ENCODE results near the gene RIN3.

RIN3 gene

DNA sequence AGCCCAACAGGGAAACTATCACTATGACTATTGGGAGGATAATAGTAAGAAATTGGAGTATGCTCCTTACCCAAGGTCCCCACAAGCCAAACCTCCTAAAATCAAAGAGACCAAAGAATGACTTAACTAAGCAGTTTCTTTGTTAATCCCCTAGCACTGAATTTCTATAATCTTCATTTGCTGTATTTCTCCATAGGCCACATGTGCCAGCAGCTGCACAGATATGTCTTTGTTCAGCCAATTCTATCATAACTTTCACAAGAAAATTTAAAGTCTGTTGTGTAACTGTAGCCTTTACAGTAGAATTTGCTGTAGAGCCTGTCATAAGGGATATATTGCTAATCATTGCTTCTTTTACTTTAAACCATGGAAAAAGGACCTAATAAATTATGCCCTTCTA, 104.0 kb downstream of the RIN3 start:
- H3K4me1 Mint-ChIP-seq = no peaks in the 10 kb centered on the region

GRCh38 chr14:92619671-92620456, 106.3 kb downstream of the RIN3 start:
- no peak for TF ChIP-seq CTCF (IDR thresholded peaks at IDR 0.05; ENCODE audit: unreplicated experiment in 3 of 3)
- Mint-ChIP-seq H3K27ac (peak overlapping the region in 1 of 3 experiments; percentile 5), H3K27me3 (ENCODE audit: low read depth) (no peaks in the 10 kb centered on the region), H3K9me3 (peaks cover 14% of the 10 kb centered on the region), H3K4me1 (no peaks in the 10 kb centered on the region), H3K36me3 (ENCODE audit: low read depth) (peaks cover 6% of the 10 kb centered on the region), H3K4me3 (no peak overlapping the region)

More for the DNA sequence above, 104.0 kb downstream of the RIN3 start:
- H3K27ac Mint-ChIP-seq = no peak overlapping the region
- no peak overlapping the region for H3K4me3 Mint-ChIP-seq
- TF ChIP-seq CTCF (IDR thresholded peaks at IDR 0.05; ENCODE audit: unreplicated experiment in 3 of 3) = no peak
- peaks cover 4% of the 10 kb centered on the region for H3K36me3 Mint-ChIP-seq (ENCODE audit: low read depth)
- no peaks in the 10 kb centered on the region for H3K27me3 Mint-ChIP-seq (ENCODE audit: low read depth)
- peaks cover 11% of the 10 kb centered on the region for H3K9me3 Mint-ChIP-seq

DNA sequence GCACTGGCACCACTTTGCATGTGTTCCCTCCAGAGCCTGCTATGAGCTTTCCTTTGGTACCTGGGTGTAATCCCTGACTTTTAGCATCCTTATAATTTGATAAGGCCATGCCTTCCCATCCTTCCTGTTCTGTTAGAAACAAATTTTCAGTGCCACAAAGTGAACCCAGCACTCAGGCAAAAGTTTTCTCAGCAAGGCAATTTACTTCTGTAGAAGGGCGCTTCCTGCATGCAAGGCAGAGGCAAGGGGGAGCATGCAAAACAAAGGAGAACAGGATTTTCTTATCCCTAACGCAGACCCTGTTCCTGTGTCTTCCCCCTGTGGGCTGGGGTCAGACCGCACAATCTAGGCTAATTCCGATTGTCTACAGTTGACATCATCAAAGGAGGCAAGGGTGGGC, 108.7 kb downstream of the RIN3 start:
- H3K27ac Mint-ChIP-seq = no peak overlapping the region
- peaks cover 13% of the 10 kb centered on the region for H3K36me3 Mint-ChIP-seq (ENCODE audit: low read depth)
- no peak for TF ChIP-seq CTCF (IDR thresholded peaks at IDR 0.05; ENCODE audit: unreplicated experiment in 3 of 3)
- H3K4me3 Mint-ChIP-seq = no peak overlapping the region
- peaks cover 21% of the 10 kb centered on the region for H3K9me3 Mint-ChIP-seq
- no peaks in the 10 kb centered on the region for H3K4me1 Mint-ChIP-seq
- no peaks in the 10 kb centered on the region for H3K27me3 Mint-ChIP-seq (ENCODE audit: low read depth)

DNA sequence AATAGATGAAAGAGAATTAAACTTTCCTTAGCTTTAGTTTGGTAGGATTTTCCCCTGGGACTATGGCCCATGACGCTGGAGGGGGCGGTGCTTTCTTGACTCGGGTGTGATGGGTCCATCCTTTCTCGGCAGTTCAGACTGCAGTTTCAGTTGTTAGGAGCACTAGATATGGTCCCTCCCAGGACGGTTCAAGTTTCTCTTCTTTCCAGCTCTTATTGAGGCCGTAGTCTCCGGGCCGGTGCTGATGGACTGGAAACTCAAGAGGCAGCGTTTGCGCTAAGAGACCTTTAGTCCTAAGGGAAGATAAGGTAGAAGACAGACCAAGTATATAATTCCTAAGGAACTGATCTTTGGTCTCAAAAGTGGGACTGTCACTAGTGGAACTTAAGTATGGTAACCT, 111.2 kb downstream of the RIN3 start:
- Mint-ChIP-seq H3K4me3 (no peak overlapping the region), H3K27ac (no peak overlapping the region), H3K4me1 (no peaks in the 10 kb centered on the region), H3K9me3 (peaks cover 27% of the 10 kb centered on the region), H3K36me3 (ENCODE audit: low read depth) (peaks cover 14% of the 10 kb centered on the region), H3K27me3 (ENCODE audit: low read depth) (no peaks in the 10 kb centered on the region)
- TF ChIP-seq CTCF (IDR thresholded peaks at IDR 0.05; ENCODE audit: unreplicated experiment in 3 of 3) = no peak

DNA sequence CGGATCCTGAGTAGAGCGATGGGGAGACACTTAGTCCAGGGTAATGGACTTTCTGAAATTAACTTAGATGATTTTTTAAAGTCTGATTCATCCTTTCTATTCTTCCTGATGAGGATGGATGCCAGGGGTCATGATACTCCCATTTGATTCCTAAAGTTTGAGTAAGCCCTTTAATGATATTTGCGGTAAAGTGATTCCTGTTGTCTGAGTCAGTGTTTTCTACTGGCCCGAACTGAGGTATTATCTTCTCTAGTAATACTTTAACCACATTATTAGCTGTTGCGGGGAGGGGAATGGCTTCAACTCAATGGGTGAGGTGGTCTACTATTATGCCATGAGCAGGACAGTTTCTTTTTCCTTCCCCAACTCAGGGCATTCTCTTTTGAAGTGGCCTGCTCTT, 111.6 kb downstream of the RIN3 start:
- H3K36me3 Mint-ChIP-seq (ENCODE audit: low read depth) = peaks cover 14% of the 10 kb centered on the region
- H3K27me3 Mint-ChIP-seq (ENCODE audit: low read depth) = no peaks in the 10 kb centered on the region
- no peak overlapping the region for H3K4me3 Mint-ChIP-seq
- no peaks in the 10 kb centered on the region for H3K4me1 Mint-ChIP-seq
- no peak overlapping the region for H3K27ac Mint-ChIP-seq
- no peak for TF ChIP-seq CTCF (IDR thresholded peaks at IDR 0.05; ENCODE audit: unreplicated experiment in 3 of 3)
- peaks cover 27% of the 10 kb centered on the region for H3K9me3 Mint-ChIP-seq

DNA sequence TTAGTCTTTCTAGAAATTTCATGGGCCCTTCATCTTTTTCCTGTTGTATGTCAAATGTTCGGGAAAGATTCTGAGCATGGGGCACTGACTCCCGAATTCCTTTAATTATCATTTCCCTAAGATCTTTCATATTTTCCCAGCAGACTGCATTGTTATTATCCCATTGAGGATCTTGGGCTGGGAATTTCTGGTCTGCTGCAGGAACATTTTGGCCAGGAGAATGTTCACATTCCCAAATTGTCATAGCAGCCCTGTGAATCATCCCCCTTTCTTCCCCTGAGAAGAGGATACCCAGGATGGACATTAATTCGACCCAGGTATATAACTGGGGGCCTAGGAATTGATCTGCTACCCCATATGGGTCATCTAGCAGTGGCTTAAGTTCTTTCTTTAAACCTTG, 112.5 kb downstream of the RIN3 start:
- H3K27ac Mint-ChIP-seq = no peak overlapping the region
- peaks cover 25% of the 10 kb centered on the region for H3K9me3 Mint-ChIP-seq
- peaks cover 14% of the 10 kb centered on the region for H3K36me3 Mint-ChIP-seq (ENCODE audit: low read depth)
- no peaks in the 10 kb centered on the region for H3K27me3 Mint-ChIP-seq (ENCODE audit: low read depth)
- no peak overlapping the region for H3K4me3 Mint-ChIP-seq
- no peaks in the 10 kb centered on the region for H3K4me1 Mint-ChIP-seq
- TF ChIP-seq CTCF (IDR thresholded peaks at IDR 0.05; ENCODE audit: unreplicated experiment in 3 of 3) = no peak

Measured in nephron (organoid).